Progenitor cell of endocrine pancreas (in vitro differentiated cells): ENCODE measurements around the gene UTF1. TPM values are rescaled to one million over a fixed set of nuclear protein-coding genes. Genes with fewer than 3 reads are reported as not detected.

Source experiments
- DNase-seq: peaks from one replicate; pipeline ENCODE4 v3.0.0; 2021; ENCODE audit warnings: low spot score; ENCODE audit not compliant: unreplicated experiment
- H3K27ac Mint-ChIP-seq: 2 replicates; pipeline ENCODE4 v1.8.0; 2021; ENCODE audit warnings: mild to moderate bottlenecking, moderate library complexity, mixed read lengths
- H3K27me3 Mint-ChIP-seq: 2 replicates; pipeline ENCODE4 v1.8.0; 2021; ENCODE audit warnings: mixed read lengths
- H3K36me3 Mint-ChIP-seq: 2 replicates; pipeline ENCODE4 v1.8.0; 2022; ENCODE audit warnings: mixed read lengths; ENCODE audit not compliant: insufficient read depth
- H3K4me1 Mint-ChIP-seq: 2 replicates; pipeline ENCODE4 v1.8.0; 2021; ENCODE audit warnings: low read depth, mixed read lengths
- H3K4me3 Mint-ChIP-seq: 2 replicates; pipeline ENCODE4 v1.8.0; 2021; ENCODE audit warnings: low read depth, mild to moderate bottlenecking, moderate library complexity, mixed read lengths
- H3K9me3 Mint-ChIP-seq: 2 replicates; pipeline ENCODE4 v1.8.0; 2021; ENCODE audit warnings: low read depth, mixed read lengths
- CTCF ChIP-seq: fragments of 200-600 bp; sonication (generic); IDR thresholded peaks from one replicate; pipeline ENCODE4 v1.5.0; 2021; ENCODE audit warnings: antibody characterized with exemption, mild to moderate bottlenecking; ENCODE audit not compliant: unreplicated experiment
- total RNA-seq: library from RNA; stranded (reverse); gene quantifications from 2 replicates; pipeline ENCODE4 v1.2.1, GENCODE V29; 2021

UTF1 gene
- total RNA-seq, 1 donor from 2014 or later = not detected

DNA sequence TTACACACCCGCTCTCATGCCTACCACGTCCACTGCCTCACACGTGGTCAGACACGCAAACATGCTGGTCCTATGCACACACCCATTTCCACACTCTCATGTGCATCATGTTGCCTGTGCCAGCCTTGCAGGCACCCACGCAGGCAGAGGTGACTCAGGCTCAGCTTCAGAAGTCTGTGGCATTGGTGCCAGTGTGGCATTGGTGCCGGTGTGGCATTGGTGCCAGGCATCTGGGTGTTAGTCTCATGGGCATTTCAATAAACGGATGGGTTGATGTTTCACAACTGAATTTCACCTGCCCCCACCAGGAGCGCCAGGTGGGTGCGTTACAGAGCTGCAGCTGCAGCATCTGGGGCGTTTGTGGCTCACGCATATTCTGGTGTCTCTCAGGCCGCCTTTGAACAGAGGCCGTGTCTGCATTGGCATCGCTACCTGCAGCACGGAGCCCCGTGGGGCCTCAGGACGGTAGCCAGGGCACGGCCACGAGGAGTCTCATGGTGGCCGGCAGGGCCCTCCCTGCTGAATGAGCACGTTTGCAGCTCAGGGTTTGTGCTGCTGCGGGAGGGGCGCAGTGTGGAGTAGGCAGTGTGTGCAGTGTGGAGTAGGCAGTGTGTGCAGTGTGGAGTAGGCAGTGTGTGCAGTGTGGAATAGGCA lies 45.3 kb upstream of the UTF1 start:
- TF ChIP-seq CTCF = no peak
- Mint-ChIP-seq H3K27ac (no peak overlapping the region), H3K36me3 (peaks cover 5% of the 10 kb centered on the region), H3K9me3 (no peaks in the 10 kb centered on the region), H3K4me3 (no peak overlapping the region), H3K27me3 (no peaks in the 10 kb centered on the region), H3K4me1 (no peaks in the 10 kb centered on the region)
- DNase-seq = no peak

DNA sequence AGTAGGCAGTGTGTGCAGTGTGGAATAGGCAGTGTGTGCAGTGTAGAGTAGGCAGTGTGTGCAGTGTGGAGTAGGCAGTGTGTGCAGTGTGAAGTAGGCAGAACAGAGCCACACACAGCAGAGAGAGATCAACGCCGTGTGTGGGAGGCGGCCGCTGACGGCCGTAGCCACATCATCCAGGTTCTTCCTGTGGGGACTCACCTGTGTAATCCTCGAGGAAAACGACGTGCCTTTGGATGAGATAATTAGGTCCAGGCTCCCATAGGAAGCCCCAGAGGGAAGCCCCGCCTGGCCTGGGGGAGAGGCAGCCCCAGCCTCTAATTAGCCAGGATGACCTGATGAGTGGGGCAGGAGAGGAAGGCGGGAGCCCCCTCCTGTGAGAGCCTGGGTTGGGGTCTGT lies 44.6 kb upstream of the UTF1 start:
- DNase-seq = no peak
- no peaks in the 10 kb centered on the region for H3K9me3 Mint-ChIP-seq
- no peaks in the 10 kb centered on the region for H3K4me1 Mint-ChIP-seq
- TF ChIP-seq CTCF = no peak
- H3K27ac Mint-ChIP-seq = no peak overlapping the region
- H3K27me3 Mint-ChIP-seq = no peaks in the 10 kb centered on the region
- no peak overlapping the region for H3K4me3 Mint-ChIP-seq
- H3K36me3 Mint-ChIP-seq = peaks cover 4% of the 10 kb centered on the region

DNA sequence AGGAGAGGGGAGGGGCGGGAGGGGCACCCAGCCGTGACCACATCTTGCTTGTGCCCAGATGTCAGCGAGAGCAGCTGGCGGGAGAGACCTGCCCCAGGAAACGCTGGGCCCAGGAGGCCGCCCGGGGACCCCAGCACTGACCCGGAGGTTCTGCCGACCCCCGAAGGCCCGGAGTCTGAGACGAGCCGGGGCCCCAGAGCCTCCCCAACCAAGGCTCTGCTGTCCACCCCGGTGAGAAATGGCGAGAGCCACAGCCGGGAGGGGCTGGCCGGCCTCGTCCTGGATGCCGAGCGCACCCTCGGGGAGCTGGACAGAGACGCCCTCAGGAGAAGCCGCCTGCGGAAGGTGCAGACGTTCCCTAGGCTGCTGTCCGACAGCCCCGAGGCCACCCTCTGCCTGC lies 44.1 kb upstream of the UTF1 start:
- Mint-ChIP-seq H3K4me3 (no peak overlapping the region), H3K9me3 (no peaks in the 10 kb centered on the region), H3K4me1 (no peaks in the 10 kb centered on the region), H3K27ac (no peak overlapping the region), H3K36me3 (peaks cover 4% of the 10 kb centered on the region), H3K27me3 (no peaks in the 10 kb centered on the region)
- no peak for TF ChIP-seq CTCF
- DNase-seq = no peak

DNA sequence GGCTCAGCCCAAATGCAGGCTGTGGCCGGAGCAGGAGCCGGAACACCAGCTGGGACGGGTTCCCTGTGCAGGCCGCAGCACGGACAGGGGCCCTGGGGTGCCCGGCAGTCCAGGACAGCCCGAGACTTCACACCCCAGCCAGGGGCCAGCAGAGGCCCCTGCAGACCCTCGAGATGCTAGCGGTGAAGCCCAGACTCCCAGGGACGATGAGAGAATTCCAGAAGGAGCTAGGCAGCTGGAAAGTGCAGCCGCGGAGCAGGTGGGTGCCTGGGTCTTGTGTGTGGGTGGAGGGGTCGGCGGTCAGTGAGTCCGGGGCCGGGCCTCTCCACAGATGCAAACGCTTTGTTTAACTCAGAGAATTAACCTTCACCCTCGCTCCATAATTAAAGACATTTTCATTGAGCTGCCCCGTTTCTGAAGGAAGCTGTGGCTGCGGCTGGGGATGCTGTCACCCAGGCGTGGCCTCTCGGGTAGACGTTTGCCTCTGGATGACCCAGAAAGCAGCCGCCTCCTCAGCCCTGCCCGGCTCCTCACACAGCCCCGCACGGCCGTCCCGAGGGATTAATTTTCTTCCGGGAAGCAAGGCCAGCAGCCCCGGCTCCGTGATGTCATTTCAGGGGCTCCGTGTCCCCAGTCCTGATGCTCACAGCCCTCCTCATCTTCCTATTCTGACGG lies 43.5 kb upstream of the UTF1 start:
- H3K27me3 Mint-ChIP-seq = no peaks in the 10 kb centered on the region
- H3K9me3 Mint-ChIP-seq = no peaks in the 10 kb centered on the region
- H3K36me3 Mint-ChIP-seq = peaks cover 4% of the 10 kb centered on the region
- no peak overlapping the region for H3K27ac Mint-ChIP-seq
- no peak for TF ChIP-seq CTCF
- H3K4me1 Mint-ChIP-seq = no peaks in the 10 kb centered on the region
- no peak overlapping the region for H3K4me3 Mint-ChIP-seq
- no peak for DNase-seq

DNA sequence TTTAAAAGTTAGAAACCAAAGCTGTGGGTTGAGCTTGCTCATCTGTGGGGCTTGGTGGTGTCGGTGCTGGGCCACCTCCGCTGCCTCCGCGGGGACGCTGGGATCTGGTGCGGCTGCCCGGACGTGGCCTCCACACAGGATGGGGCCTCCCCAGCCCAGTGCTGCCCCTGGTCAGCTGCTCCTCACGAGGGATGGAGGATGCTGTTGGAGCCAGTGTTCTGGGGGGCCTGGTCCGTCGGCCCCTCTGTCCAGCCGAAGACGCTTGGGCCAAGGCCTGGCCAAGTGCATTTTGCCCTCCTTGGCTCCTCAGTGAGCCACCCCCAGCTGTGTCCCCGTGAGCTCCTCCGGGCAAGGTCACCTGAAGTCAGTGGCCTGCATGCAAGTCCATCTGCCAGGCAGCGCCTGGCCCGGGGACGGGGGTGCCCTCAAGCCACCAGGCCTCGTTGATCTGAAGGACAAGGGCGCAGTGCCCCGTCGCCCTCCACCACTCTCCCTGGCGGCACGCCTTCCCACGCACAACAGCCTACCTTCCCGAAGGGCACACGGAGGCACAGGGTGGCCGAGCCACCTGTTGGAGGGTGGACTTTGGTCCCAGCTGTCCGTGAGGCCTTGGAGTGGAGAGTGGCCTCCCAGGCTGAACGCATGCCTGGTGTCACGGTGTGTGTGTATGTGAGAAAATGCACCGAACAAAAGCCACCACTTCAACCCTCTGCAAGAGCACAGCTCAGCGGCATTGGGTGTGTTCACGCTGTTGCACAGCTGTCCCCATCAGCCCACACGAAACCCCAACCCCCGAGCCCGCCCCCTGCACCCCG lies 42.7 kb upstream of the UTF1 start:
- DNase-seq = no peak
- H3K4me3 Mint-ChIP-seq = no peak overlapping the region

More for the DNA sequence above, 42.7 kb upstream of the UTF1 start:
- Mint-ChIP-seq H3K27ac (no peak overlapping the region), H3K27me3 (peaks cover 4% of the 10 kb centered on the region), H3K36me3 (peaks cover 6% of the 10 kb centered on the region), H3K9me3 (peaks cover 5% of the 10 kb centered on the region), H3K4me1 (no peaks in the 10 kb centered on the region)
- no peak for TF ChIP-seq CTCF
